ENCODE measurements around the gene MPO.

Gene MPO, protein sequence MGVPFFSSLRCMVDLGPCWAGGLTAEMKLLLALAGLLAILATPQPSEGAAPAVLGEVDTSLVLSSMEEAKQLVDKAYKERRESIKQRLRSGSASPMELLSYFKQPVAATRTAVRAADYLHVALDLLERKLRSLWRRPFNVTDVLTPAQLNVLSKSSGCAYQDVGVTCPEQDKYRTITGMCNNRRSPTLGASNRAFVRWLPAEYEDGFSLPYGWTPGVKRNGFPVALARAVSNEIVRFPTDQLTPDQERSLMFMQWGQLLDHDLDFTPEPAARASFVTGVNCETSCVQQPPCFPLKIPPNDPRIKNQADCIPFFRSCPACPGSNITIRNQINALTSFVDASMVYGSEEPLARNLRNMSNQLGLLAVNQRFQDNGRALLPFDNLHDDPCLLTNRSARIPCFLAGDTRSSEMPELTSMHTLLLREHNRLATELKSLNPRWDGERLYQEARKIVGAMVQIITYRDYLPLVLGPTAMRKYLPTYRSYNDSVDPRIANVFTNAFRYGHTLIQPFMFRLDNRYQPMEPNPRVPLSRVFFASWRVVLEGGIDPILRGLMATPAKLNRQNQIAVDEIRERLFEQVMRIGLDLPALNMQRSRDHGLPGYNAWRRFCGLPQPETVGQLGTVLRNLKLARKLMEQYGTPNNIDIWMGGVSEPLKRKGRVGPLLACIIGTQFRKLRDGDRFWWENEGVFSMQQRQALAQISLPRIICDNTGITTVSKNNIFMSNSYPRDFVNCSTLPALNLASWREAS

DNA sequence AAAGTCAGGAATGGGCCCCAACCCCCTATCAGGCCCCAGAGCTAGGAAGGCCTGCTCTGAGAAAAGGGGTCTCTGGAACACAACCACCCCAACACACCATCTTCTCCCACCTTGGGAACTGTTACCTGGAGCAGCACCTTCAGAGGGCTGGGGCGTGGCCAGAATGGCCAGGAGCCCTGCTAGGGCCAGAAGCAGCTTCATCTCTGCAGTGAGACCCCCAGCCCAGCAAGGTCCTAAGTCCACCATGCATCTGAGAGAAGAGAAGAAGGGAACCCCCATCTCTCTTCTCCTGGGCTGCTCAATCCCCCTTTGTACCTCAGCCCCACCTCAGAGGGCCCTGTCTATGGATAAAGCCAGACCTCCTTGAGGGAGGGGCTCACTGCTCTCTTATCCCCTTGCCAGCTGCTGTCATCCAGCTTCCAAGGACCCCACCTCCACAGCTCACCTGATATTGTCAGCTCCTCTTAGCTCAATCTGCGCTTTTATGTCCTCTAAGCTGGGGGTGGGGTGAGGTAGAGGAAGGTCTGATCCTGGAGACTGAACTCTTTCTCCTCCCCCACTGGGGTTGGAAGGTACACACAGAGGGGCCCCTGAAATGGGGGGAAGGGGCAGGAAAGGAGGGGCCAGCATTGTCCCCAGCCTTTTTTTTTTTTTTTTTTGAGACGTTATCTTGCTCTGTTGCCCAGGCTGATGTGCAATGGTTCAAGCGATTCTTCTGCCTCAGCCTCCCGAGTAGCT, at the start of gene MPO:
TSS of gene MPO (minus strand) at position 456 of the 738 bp plus-strand sequence. CDS start at position 279, 177 bp downstream.
- DNase-seq, result no peak

DNA sequence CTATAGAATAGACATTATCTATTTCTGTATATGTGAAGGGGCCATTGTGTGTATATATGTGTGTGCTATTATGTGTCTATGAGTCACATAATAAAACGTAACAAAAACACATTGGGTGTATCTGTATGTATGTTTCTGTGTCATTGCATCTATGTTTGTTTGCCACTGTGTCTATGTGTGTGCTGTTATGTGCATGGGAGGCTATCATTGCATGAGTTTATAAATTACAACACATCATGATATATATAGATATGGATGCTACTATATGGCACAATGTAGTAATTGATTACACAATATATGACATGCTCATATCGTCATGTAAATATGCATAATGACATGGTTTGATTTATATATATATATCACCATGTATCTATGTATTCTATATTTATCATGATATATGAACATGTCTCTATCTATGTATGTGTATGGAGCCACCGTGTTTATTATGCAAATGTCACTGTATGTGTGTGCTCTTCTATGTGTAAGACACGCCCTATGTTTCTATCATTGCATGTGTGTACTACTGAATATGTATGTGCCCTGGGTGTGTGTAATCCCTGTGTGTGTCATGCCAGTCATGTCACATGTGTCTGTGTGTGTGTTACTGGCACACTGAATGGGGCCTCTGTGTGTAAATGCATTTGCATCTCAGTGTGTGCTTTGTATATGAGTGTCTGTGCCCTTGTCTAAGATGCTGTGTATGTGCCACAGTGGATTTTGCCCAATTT, 49.2 kb upstream of the MPO start:
- DNase-seq, result peak; percentile 91

DNA sequence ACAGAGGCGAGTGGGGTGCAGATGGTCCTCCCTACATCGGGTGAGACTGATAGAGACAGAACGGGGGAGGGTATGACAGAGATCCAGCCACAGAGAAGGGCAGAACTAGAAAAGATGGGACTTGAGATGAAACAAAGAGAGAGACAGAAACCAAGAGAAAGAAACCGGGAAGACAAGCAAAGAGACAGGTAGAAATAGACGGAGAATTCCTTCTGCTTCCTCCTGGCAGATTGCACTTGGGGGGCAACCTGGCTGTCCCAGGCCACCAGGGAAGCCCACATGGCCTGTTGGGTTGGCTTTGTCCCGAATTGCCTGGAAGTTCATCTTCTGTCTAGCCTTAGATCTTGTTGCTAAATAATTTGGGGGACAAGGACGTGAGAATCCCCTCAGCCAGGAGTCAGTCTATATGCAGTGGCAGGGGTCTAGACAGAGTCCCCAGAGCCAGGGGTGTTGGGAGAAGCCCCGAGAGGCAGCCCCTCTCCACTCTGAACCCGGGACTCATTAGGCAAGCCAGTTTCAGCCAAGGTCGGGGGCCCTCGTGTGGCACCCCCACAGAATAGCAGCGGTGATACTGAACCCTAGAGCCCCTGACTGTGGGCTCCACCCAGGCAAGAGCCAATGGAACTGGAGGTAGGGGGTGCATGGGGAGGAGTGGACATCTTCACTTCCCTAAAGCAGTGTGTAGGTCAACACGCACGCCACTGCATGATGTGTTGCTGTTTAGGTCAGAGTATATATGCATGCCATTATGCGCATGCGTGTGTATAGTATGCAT, 48.5 kb upstream of the MPO start:
- DNase-seq, result peak; percentile 98

DNA sequence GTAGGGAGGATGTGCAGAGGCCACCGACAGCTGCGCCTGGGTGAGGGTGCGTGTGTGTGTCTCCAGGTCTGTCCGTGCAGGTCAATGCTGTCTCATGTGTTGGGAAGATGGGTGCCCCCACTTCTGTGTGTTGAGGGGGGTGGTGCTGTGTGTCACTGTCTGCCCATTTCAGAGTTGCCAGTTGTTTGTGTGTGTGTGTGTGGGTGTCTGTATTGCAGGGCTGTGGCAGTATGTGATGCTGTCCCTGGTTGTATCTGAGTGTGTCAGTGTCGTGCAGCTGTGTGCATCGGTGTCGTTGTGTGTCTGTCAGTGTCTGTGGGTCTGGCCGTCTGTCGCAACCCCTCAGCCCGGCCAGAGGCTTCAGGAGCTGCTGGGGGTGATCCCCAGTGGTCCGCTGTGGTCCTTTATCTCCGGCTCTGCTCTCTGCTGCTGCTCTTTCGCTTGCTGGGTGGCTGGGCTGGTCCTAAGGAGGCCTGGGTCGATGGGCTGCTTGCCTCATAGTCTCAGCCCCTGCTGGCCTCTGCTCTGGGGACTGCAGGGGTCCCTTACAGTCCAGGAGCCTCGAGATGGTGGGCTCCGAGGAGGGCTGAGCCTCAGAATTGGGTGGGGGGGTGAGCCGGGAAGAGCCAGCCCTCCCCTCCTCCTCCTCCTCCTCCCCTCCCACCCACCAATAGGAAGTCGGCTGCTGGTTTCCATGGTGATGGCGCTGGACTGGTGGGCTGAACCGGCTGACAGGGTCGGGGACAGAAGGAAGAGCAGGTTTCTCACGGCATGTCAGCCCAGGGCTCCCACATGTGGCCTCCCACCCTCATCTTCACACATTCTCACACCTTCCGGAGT, 47.7 kb upstream of the MPO start, which contains the start of gene TSPOAP1:
TSS of gene TSPOAP1 (minus strand) at position 601 of the 840 bp plus-strand sequence. CDS start 875 bp downstream, outside the sequence.
- DNase-seq, result peak; percentile 91

DNA sequence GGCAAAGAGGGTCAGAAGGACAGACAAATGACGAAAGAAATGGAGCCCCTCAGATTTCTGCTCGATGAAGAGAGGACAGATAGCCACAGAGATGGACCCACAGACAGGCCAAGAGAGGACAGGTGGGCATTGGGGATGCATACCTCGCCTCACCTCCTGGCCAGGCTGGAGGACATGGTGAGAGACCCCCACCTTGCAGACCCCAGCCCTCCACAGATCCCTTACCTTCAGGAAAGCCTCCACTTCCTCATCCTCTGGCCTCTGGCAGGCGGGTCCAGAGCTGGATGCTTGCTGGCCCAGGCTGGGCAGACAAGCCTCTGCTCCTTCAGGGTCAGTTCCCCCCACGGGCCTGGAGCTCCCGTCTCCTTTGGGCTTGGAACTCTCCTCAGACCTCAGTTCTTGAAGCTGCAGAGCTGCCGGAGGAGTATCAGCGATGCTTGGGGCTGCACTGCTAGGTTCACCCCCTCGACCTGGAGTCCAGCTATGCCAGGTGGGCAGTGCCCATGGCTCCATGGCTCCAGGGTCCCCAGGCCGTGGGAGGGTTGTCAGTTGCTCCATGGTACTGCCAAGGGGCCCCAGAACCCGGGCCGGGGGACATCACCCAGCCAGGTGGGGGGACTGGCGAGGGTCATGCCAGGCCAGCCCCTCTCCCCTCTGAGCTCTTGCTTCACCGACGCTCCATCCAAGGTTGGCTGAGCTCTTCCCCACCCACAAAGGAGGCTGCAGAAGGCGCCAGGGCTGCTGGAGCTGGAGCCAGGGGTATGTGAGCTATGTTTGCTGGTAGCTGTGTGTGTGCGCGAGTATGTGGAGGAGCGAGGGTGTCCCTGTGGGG, 46.8 kb upstream of the MPO start:
- DNase-seq, result peak; percentile 75

DNA sequence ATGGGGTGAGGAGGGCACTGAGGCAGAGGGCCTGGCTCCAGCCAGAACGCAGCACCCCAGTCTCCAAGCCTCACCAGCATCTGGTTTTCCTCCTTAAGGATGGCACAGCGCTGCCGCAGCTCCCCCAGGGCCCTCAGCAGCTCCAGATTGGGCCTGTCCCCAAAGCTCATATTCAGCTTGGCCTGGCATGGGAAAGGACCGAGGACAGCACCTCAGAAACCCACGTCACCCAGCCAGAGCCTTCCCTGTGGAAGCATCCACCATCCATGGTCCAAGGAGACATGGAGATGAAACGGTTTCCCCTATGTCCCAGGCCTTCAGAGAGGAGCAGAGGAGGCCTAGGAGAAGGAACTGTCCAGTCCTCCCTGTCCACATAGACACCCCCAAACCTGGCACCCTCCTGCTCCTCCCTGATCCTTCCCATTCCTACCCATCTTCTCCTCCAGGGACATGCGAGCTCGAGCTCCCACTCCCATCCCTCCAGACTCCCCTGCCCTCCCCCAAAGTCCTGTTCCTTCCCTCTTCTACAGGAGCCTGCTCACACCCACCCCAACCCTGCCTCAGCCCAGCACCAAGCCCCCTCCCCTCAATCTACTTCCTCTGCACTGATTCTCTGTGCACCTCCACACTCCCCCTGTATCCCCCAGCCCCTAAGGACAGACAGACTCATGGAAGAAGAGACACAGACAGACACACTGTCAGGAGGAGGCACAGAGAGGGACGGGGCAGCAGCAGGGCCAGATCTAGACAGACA, 46.1 kb upstream of the MPO start:
- no peak for DNase-seq

DNA sequence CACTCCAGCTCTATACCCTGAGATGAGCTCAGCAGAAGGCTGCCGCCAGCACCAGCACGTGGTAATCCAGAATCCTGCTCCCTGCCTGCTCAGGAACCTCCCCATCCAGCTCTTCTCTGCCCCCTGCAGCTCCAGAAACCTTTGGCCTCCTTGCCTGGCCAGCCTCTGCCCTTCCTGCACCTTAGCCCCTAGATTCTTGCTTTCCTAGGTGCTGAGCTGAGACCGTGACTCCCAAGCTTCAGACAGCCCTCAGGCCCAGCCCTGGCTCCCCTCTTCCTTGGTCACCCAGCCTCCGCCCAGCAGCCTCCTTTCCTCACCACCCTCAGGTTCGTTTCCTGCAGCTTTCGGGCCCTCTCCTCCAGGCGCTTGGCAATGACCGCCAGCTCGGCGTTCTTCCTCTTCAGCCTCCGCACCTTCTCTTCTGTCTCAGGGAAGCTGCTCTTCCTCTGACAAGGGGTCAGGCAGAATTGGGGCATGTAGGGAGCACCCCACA, 45.3 kb upstream of the MPO start:
- no peak for DNase-seq

DNA sequence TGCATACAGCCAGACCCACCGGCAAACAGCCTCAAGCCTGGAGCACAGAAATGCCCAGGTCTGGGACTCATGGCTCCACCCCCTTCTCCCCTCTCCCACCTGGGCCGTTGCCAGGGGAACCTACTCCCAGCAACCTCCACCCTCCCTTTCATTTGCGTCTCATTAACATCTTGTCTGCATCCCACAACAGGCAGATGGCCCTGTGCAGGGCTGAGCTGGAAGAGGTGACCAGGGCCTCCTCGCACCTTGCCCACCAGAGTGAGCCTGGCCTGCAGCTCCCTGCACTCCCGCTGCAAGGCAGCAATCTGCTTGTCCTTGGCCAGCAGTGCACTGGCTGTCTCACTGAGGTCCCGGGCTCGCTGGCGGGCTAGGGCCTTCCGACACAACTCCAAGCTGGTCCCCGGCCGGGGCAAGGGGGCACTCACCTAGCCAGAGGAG, 44.6 kb upstream of the MPO start:
- DNase-seq, result no peak

DNA sequence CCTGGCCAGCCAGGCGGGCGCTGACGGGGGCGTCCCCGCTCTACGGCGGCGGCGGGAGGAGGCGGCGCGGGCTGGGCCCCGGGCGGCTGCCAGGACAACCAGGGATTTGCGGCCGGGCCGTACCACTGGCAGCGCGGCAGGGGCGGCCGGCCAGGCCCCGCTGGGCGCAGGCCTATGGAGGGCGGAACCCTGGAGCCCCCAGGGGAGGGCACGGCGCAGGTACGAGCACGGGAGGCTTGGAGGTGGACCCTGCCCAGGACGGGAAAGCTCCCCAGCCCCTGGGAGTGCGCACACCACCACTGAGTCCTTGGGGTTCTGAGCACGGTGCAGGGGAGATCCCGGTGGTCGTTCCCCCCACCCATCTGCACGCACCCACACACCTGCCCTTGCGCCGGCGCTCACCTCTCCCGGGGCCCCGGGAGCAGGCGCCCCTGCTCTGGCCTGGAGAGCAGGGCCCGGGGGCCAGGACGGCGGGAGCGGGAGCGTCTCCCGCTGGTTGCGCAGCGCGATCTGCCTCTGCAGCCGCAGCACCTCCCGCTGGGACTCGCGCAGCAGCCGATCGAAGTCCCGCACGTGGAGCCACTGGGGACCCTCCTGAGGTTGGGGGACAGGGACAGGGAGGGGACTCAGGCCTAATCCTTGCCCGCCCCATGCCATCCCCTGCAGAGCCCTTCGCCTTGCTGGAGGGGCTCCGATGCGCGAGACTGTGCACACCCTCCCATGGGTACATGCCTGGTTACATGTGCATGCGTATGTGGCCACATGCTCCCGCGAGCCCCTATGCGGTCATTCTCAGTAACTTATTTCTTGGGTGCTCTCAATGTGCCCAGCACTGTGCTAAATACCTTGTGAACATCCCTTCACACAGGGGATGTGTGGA, 43.9 kb upstream of the MPO start:
- no peak for DNase-seq

DNA sequence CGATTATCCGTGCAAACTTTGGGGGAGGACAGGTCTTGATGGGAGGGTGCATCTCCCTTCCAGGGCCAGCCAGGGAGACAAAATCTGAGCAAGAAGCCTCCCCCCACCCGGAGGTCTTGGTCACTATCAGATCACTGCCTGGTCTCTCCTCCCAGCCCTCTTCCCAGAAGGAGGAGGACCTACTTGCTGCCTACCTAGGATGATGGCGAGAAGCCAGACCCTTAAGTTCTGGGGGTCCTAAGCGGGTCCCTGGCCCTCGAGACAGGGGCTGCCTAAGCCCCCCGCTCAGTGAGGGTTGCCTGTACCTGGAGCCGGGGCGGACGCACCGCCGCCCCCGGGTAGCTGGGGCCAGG, 43.3 kb upstream of the MPO start:
- no peak for DNase-seq

DNA sequence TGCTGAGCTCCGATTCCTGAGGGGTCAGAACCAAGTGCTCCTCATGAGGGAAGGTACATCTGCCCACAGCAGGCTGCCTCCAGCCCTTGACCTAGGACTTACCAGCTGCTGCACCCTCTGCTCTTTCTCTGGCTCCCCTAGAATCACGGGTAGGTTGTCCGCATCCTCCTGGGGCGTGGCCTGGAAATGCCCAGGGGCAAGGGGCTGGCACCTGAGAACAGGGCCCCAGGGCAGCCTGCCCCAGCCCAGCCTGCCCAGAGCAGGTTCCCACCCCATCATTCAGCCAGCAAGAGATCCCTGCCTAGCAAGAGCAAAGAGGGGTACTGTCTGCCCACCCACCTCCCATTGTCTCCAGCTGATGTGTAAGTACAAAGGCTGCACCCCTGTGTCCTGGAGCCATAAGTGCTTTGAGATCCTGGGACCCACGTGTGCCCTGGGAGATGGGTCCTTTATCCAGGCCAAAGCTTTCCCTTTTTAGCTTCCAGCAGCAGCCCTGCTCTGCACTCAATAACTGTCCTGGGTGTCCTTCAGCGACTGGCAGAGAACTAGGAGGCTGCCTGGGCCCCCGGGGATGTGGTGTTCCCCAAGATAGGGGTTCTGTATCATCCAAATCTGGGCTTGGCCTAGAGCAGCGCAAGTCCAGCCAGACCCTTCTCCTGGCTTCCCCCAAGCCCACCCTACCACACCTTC, 42.8 kb upstream of the MPO start:
- no peak for DNase-seq

DNA sequence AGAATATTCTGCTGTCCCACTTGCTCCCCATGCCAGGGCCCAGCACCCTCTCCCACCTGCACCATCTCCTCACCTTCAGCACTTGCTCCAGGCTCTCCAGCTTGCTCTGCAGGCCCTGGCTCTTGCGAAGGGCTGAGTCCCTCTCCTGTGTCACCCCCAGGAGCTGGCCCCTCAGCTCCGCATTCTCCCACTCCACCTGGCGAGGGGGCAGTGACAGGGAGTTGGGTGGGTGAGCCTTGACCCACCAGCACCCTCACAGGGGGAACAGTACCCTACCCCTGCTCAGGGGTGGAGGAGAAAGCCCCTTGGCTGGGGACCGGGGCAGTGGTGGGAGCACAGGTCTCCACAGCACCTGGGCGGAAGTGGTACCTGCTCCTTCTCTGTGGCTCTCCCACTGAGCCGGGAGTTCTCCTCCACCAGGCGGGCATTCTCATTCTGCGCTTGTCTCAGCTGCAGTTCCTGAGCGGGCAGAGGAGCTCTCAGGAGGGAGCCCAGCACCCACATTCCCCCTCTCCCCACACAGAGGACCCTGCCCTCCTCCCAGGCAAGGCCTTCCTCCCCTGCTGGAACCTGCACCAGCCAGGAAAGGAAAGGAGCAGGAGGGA, 41.9 kb upstream of the MPO start:
- no peak for DNase-seq

DNA sequence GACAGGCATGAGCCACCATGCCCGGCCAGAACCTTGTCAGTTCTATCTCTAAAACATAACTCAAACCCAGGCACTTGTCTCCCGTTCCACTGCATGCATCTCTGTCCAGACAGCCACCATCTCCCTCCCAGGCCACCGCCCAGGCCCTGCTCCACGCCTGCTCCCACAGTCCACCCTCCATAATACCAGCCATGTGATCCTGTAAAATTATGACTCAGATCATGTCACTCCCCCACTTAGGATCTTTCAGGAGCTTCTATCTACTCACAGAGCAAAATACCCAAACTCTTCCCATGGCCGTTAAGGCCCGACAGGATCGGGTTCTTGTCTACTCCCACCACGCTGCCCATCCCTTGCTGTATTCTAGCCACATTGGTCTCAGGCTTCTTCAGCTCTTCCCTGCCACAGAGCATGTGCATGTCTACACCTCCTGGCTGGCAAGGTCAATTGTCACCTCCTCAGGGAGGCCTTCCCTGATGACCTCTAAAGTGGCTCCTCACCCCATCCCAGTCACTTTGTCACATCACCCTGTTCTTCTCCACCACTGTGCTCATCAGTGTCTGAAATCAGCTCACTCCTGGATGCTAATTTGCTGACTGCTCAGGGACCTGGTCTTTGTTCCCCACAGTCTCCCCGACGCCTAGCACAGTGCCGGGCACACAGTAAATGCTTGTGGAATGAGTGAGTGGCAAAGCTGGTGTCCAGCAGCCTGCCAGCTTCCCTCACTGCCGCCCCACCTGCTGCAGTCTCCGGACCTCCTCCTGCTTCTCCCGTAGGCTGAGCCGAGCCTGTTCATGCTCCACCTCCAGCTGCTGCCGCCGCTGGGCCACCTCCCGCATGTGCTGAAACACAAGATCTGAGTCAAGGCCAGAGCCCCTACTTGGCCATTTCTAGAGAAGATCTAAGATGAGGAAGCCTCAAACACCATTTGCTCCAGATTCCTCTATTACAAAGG, 41.1 kb upstream of the MPO start:
- DNase-seq, result no peak

DNA sequence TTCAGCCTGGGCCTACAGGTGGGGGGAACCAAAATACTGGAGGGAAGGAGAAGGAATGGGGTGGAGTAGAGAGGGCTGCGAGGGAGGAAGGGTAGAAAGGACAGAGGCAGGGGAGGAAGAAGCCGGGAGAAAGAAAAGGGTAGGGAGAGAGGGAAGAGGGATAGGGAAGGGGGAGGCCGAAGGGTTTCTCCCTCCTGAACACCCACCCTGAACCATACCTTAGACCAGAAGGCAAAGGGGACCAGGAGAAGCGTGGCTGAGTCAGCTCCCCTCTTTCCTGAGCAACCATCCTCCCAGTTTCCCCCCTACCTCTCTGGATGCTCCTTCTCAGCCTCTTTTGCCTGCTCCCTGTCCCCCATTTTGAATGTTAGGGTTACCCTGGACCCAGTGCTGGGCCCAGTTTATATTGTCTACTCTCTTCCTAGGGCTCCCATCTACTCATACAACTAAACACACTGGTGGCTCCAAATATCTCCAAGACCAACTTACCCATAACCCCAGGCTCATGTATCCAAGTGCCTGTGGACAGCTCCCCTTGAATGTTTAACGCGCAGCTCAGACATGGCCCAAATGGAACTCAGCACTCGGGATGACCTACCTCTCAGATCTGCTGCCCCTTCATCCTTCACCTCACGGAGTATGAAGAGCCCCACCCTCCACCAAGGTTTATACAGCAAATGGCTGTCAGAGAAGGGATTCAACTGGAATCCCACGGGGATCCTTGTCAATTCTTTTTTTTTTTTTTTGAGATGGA, 40.0 kb upstream of the MPO start:
- DNase-seq, result no peak

DNA sequence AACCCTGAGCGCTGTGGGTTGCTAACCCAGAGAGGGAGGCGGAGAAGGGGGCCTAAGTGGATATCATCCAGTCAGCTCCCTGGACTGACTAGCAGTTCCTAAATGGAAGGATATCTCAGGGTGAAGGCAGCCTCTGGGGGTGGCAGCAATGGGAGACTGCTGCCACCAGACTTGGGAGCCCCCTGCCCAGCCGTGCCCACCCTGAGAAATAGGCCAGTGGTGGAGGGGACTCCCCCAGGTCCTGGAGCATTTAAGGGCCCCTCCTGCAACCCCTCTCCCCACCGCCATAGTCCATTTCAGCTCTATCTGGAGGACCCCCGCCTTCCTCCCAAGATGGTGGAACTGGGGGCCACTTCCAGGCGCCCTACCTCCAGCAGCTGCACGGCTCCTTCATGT, 39.4 kb upstream of the MPO start:
- DNase-seq, result no peak

Measured in OCI-M1 (cell line).